Lower leg skin (tissue), 4 donors: ENCODE results near the gene ZBTB20. TPM values are rescaled to one million over a fixed set of nuclear protein-coding genes. Genes with fewer than 3 reads are reported as not detected.

Source experiments
- DNase-seq, 2 donors: peaks; one replicate each; pipeline ENCODE4 v3.0.0-alpha.2; 2019; ENCODE audit warnings: low spot score in 2 of 2
- H3K4me3 ChIP-seq: fragments of 200-600 bp; sonication (generic); 2 replicates; pipeline ENCODE4 v1.5.1; 2017; ENCODE audit warnings: mild to moderate bottlenecking, low read depth; ENCODE audit not compliant: poor library complexity, severe bottlenecking
- CTCF ChIP-seq, 3 donors: fragments of 450-650 bp; IDR thresholded peaks; one replicate each; pipeline ENCODE4 v1.5.1; 2016; ENCODE audit warnings: antibody characterized with exemption in 3 of 3, mild to moderate bottlenecking in 3 of 3, moderate library complexity in 2 of 3
- POLR2A ChIP-seq, 2 donors: fragments of 450-650 bp; IDR thresholded peaks; one replicate each; pipeline ENCODE4 v1.6.1; 2016 to 2017; ENCODE audit warnings: antibody characterized with exemption in 2 of 2, mild to moderate bottlenecking in 1 of 2, moderate library complexity in 1 of 2
- WGBS, 2 donors: methylation state at CpG; one replicate each; pipeline ENCODE4 v1.1.5; 2018; 5-methylcytosine and 5-hydroxymethylcytosine counted together
- intact Hi-C: fragments of 100-400 bp; cut with DNase I; formaldehyde crosslinking; loops from one replicate; pipeline ENCODE4 v1.15.0; 2023; ENCODE audit warnings: low total_unique reads
- total RNA-seq, 4 donors: library from RNA; depleted of rRNA; stranded (reverse); fragments of >200 nt; gene quantifications; one replicate each; pipeline ENCODE4 v1.1.0, GENCODE V29; 2016

The ZBTB20 gene
- total RNA-seq, 4 donors from 2014 or later: 22.5 to 41.9 (median 33.1) TPM

- intact Hi-C loops: no loop called here
- no peak for TF ChIP-seq CTCF (IDR thresholded peaks at IDR 0.05)
- no peak for TF ChIP-seq POLR2A (IDR thresholded peaks at IDR 0.05)
- WGBS, 2 donors: 100% methylated on average over 1 of the region's 1 CpG
- no peak for DNase-seq
- H3K4me3 ChIP-seq: no peak overlapping the region
Measured at GRCh38 chr3:114502204-114502603, 644.9 kb downstream of the ZBTB20 start.

- intact Hi-C loops: no loop called here
- no peak overlapping the region for H3K4me3 ChIP-seq
- TF ChIP-seq CTCF (IDR thresholded peaks at IDR 0.05) (no peak), POLR2A (IDR thresholded peaks at IDR 0.05) (no peak)
- DNase-seq: no peak
- WGBS, 2 donors: 64 to 71% methylated on average over 2 of the region's 2 CpGs
Measured at GRCh38 chr3:114499976-114500375, 647.1 kb downstream of the ZBTB20 start.

- DNase-seq: no peak
- 85 to 94% methylated on average over 8 of the region's 8 CpGs for WGBS, 2 donors
- intact Hi-C loops: no loop called here
- no peak overlapping the region for H3K4me3 ChIP-seq
- TF ChIP-seq CTCF (IDR thresholded peaks at IDR 0.05) (no peak), POLR2A (IDR thresholded peaks at IDR 0.05) (no peak)
Measured at GRCh38 chr3:114498539-114499370, 648.3 kb downstream of the ZBTB20 start.

- H3K4me3 ChIP-seq: no peak overlapping the region
- TF ChIP-seq POLR2A (IDR thresholded peaks at IDR 0.05) (no peak), CTCF (IDR thresholded peaks at IDR 0.05) (no peak)
- no peak for DNase-seq
- intact Hi-C loops: no loop called here
- WGBS, 2 donors: 86 to 92% methylated on average over 2 of the region's 2 CpGs
Measured at GRCh38 chr3:114496874-114497273, 650.2 kb downstream of the ZBTB20 start.

- DNase-seq: no peak
- WGBS, 2 donors: 92 to 94% methylated on average over 3 of the region's 3 CpGs
- no peak overlapping the region for H3K4me3 ChIP-seq
- intact Hi-C loops: no loop called here
- no peak for TF ChIP-seq CTCF (IDR thresholded peaks at IDR 0.05)
- no peak for TF ChIP-seq POLR2A (IDR thresholded peaks at IDR 0.05)
Measured at GRCh38 chr3:114496466-114496865, 650.6 kb downstream of the ZBTB20 start.
